Liver (tissue), 9 donors: ENCODE measurements around the gene TOMM7. TPM values are rescaled to one million over a fixed set of nuclear protein-coding genes. Genes with fewer than 3 reads are reported as not detected.

Experiments
- DNase-seq: peaks from one replicate; pipeline ENCODE4 v3.0.0-alpha.2; 2017; ENCODE audit warnings: low spot score
- H3K27ac ChIP-seq, 2 donors: one replicate each; pipeline ENCODE4 v1.7.0; 2013; ENCODE audit warnings: inconsistent platforms in 2 of 2, low read length in 2 of 2, control low read depth in 1 of 2, low read depth in 1 of 2, mild to moderate bottlenecking in 1 of 2
- H3K27me3 ChIP-seq, 4 donors: one replicate each; pipeline versions ENCODE4 v1.6.1 to v1.7.0; 2013; ENCODE audit warnings: low read length in 3 of 4, inconsistent platforms in 1 of 4, mild to moderate bottlenecking in 1 of 4, moderate library complexity in 1 of 4; ENCODE audit not compliant: control insufficient read depth in 4 of 4, insufficient read depth in 4 of 4
- H3K36me3 ChIP-seq, 4 donors: one replicate each; pipeline versions ENCODE4 v1.6.1 to v1.7.0; 2013; ENCODE audit warnings: low read length in 3 of 4, mild to moderate bottlenecking in 3 of 4, low read depth in 1 of 4, moderate library complexity in 1 of 4; ENCODE audit not compliant: control insufficient read depth in 4 of 4, insufficient read depth in 3 of 4
- H3K4me1 ChIP-seq, 4 donors: one replicate each; pipeline versions ENCODE4 v1.6.1 to v1.7.0; 2013; ENCODE audit warnings: low read length in 3 of 4, mild to moderate bottlenecking in 3 of 4, moderate library complexity in 1 of 4; ENCODE audit not compliant: control insufficient read depth in 4 of 4, insufficient read depth in 4 of 4
- H3K4me3 ChIP-seq, 3 donors: one replicate each; pipeline versions ENCODE4 v1.6.1 to v1.7.0; 2013; ENCODE audit warnings: low read length in 3 of 3, control low read depth in 1 of 3, low read depth in 1 of 3, mild to moderate bottlenecking in 1 of 3
- H3K9ac ChIP-seq, 2 donors: one replicate each; pipeline ENCODE4 v1.7.0; 2013; ENCODE audit warnings: low read length in 2 of 2, mild to moderate bottlenecking in 2 of 2, moderate library complexity in 2 of 2, control low read depth in 1 of 2, low read depth in 1 of 2
- H3K9me3 ChIP-seq, 4 donors: one replicate each; pipeline versions ENCODE4 v1.6.1 to v1.7.0; 2013; ENCODE audit warnings: low read length in 3 of 4; ENCODE audit not compliant: control insufficient read depth in 4 of 4
- ATF3 ChIP-seq: IDR thresholded peaks from 2 replicates; pipeline ENCODE4 v1.6.1; 2016; ENCODE audit warnings: antibody characterized with exemption
- EGR1 ChIP-seq, 2 donors: IDR thresholded peaks; 2 replicates each; pipeline ENCODE4 v1.6.1; 2016 to 2018; ENCODE audit warnings: antibody characterized with exemption in 2 of 2, low read depth in 2 of 2
- FOXA1 ChIP-seq: IDR thresholded peaks from 2 replicates; pipeline ENCODE4 v1.6.1; 2016; ENCODE audit warnings: antibody characterized with exemption
- FOXA2 ChIP-seq: IDR thresholded peaks from 2 replicates; pipeline ENCODE4 v1.6.1; 2016; ENCODE audit warnings: antibody characterized with exemption
- GABPA ChIP-seq, 2 donors: IDR thresholded peaks in 1 of 2; conservative IDR thresholded peaks in 1 of 2; 2 replicates each; pipeline ENCODE4 v1.6.1; 2016; ENCODE audit warnings: antibody characterized with exemption in 2 of 2, mild to moderate bottlenecking in 1 of 2, moderate library complexity in 1 of 2
- HNF4G ChIP-seq: IDR thresholded peaks from 2 replicates; pipeline ENCODE4 v1.6.1; 2016; ENCODE audit warnings: antibody characterized with exemption
- JUND ChIP-seq, 2 donors: IDR thresholded peaks; 2 replicates each; pipeline ENCODE4 v1.6.1; 2016; ENCODE audit warnings: antibody characterized with exemption in 2 of 2
- NR2F2 ChIP-seq: IDR thresholded peaks from 2 replicates; pipeline ENCODE4 v1.6.1; 2016; ENCODE audit warnings: antibody characterized with exemption
- RAD21 ChIP-seq, 2 donors: IDR thresholded peaks; 2 replicates each; pipeline ENCODE4 v1.6.1; 2016; ENCODE audit warnings: antibody characterized with exemption in 2 of 2, mild to moderate bottlenecking in 2 of 2
- RXRA ChIP-seq, 2 donors: IDR thresholded peaks; 2 replicates each; pipeline ENCODE4 v1.6.1; 2017 to 2018; ENCODE audit warnings: antibody characterized with exemption in 2 of 2, mild to moderate bottlenecking in 1 of 2
- WGBS: extraction: QIAGEN DNeasy Blood & Tissue Kit; methylation state at CpG from one replicate; pipeline ENCODE4 v1.1.7; 2013; 5-methylcytosine and 5-hydroxymethylcytosine counted together
- polyA plus RNA-seq, 2 donors: library from polyadenylated mRNA; stranded (reverse) in 1 of 2; unstranded in 1 of 2; fragments of 200-250 nt in 1 of 2; fragments of >200 nt in 1 of 2; fragmentation: Nextera tagmentation in 1 of 2; extraction: Ambion mirVana in 1 of 2; gene quantifications; one replicate each; pipeline versions ENCODE4 v1.2.1 to v1.2.3, GENCODE V29; 2013 to 2015
- total RNA-seq, 2 donors: library from RNA; depleted of rRNA; stranded (reverse); fragments of >200 nt; gene quantifications; one replicate each; pipeline ENCODE4 v1.2.3, GENCODE V29; 2014
- TF ChIP-seq, protein P1 (sequence below): IDR thresholded peaks from 2 replicates; pipeline ENCODE4 v1.6.1; 2016; ENCODE audit warnings: antibody characterized with exemption
- TF ChIP-seq, protein P2 (sequence below): IDR thresholded peaks from 2 replicates; pipeline ENCODE4 v1.6.1; 2016; ENCODE audit warnings: antibody characterized with exemption
- TF ChIP-seq, protein P3 (sequence below): IDR thresholded peaks from 2 replicates; pipeline ENCODE4 v1.6.1; 2016; ENCODE audit warnings: antibody characterized with exemption, mild to moderate bottlenecking
- donor health status: healthy.
- donor health status: healthy.
- donor health status: healthy.
- donor health status: healthy.
- donor health status: healthy.

TOMM7 gene
- total and polyA plus RNA-seq, 4 donors: 39.2 to 271 (median 137) TPM

DNA sequence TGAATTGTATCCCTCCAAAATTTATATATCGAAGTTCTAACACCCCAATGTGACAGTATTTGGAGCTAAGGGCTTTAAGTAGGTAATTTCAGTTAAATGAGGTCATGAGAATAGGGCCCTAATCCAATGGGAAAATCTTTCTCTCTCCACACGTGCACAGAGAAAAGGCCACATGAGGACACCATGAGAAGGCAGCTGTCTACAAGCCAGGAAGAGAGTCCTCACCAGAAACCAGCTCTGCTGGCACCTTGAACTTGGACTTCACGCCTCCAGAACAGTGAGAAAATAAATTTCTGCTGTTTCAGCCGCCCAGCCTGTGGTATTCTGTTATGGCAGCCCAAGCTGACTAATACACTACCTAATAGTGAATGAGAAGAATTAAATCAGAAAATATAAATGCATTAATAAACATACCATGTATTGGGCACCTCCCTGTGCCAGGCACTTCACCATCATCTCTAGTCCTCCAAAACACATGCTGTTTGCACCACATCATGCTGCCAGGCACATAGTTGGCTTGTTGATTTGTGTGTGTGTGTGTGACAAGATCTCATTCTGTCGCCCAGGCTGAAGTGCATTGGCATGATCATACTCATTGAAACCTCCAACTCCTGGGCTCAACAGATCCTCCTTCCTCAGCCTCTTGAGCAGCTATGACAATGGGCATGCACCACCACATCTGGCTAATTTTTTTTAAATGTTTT is 9.1 kb upstream of the TOMM7 start:
- Histone ChIP-seq H3K27ac (no peak overlapping the region), H3K9me3 (no peaks in the 10 kb centered on the region), H3K9ac (no peak overlapping the region), H3K4me1 (no peaks in the 10 kb centered on the region), H3K27me3 (no peaks in the 10 kb centered on the region), H3K36me3 (no peaks in the 10 kb centered on the region), H3K4me3 (no peak overlapping the region)
- TF ChIP-seq, protein P1, sequence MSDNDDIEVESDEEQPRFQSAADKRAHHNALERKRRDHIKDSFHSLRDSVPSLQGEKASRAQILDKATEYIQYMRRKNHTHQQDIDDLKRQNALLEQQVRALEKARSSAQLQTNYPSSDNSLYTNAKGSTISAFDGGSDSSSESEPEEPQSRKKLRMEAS: no peak
- TF ChIP-seq HNF4G: no peak
- TF ChIP-seq RAD21 (IDR thresholded peaks at IDR 0.05): no peak
- TF ChIP-seq EGR1 (IDR thresholded peaks at IDR 0.05; ENCODE audit: low read depth in 2 of 2): no peak
- no peak for TF ChIP-seq FOXA2
- TF ChIP-seq, protein P2, sequence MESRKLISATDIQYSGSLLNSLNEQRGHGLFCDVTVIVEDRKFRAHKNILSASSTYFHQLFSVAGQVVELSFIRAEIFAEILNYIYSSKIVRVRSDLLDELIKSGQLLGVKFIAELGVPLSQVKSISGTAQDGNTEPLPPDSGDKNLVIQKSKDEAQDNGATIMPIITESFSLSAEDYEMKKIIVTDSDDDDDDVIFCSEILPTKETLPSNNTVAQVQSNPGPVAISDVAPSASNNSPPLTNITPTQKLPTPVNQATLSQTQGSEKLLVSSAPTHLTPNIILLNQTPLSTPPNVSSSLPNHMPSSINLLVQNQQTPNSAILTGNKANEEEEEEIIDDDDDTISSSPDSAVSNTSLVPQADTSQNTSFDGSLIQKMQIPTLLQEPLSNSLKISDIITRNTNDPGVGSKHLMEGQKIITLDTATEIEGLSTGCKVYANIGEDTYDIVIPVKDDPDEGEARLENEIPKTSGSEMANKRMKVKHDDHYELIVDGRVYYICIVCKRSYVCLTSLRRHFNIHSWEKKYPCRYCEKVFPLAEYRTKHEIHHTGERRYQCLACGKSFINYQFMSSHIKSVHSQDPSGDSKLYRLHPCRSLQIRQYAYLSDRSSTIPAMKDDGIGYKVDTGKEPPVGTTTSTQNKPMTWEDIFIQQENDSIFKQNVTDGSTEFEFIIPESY: no peak
- TF ChIP-seq JUND (IDR thresholded peaks at IDR 0.05): no peak
- no peak for TF ChIP-seq GABPA (IDR thresholded peaks at IDR 0.05 in 1 of 2, conservative IDR thresholded peaks at IDR 0.05 in 1 of 2)
- no peak for TF ChIP-seq RXRA (IDR thresholded peaks at IDR 0.05)
- no peak for TF ChIP-seq NR2F2
- TF ChIP-seq ATF3: no peak
- TF ChIP-seq, protein P3, sequence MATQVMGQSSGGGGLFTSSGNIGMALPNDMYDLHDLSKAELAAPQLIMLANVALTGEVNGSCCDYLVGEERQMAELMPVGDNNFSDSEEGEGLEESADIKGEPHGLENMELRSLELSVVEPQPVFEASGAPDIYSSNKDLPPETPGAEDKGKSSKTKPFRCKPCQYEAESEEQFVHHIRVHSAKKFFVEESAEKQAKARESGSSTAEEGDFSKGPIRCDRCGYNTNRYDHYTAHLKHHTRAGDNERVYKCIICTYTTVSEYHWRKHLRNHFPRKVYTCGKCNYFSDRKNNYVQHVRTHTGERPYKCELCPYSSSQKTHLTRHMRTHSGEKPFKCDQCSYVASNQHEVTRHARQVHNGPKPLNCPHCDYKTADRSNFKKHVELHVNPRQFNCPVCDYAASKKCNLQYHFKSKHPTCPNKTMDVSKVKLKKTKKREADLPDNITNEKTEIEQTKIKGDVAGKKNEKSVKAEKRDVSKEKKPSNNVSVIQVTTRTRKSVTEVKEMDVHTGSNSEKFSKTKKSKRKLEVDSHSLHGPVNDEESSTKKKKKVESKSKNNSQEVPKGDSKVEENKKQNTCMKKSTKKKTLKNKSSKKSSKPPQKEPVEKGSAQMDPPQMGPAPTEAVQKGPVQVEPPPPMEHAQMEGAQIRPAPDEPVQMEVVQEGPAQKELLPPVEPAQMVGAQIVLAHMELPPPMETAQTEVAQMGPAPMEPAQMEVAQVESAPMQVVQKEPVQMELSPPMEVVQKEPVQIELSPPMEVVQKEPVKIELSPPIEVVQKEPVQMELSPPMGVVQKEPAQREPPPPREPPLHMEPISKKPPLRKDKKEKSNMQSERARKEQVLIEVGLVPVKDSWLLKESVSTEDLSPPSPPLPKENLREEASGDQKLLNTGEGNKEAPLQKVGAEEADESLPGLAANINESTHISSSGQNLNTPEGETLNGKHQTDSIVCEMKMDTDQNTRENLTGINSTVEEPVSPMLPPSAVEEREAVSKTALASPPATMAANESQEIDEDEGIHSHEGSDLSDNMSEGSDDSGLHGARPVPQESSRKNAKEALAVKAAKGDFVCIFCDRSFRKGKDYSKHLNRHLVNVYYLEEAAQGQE: no peak
- TF ChIP-seq FOXA1: no peak
- WGBS: 84% methylated on average over 5 of the region's 5 CpGs
- DNase-seq: no peak

DNA sequence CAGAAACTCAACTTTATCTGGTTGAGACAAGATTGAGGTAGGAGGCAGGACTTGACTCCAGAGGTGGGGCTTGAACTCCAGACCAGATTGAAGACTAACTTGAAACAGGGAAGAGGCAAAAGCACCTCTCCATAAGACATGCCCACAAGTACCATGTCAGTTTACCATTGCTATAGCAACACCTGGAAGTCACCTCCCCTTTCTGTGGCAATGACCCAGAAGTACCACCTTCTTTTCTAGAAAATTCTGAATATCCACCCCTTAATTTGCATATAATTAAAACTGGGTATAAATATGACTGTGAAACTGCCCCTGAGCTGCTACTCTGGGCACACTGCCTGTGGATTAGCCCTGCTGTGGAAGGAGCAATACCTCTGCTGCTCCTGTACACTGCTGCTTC is 4.9 kb upstream of the TOMM7 start:
- no peaks in the 10 kb centered on the region for H3K27me3 ChIP-seq
- no peak overlapping the region for H3K4me3 ChIP-seq
- H3K9ac ChIP-seq: no peak overlapping the region
- peaks cover 0 to 4% (median 2%) of the 10 kb centered on the region in 4 donors for H3K4me1 ChIP-seq
- DNase-seq: no peak
- no peaks in the 10 kb centered on the region for H3K9me3 ChIP-seq
- TF ChIP-seq HNF4G (no peak), EGR1 (IDR thresholded peaks at IDR 0.05; ENCODE audit: low read depth in 2 of 2) (no peak)
- H3K36me3 ChIP-seq: no peaks in the 10 kb centered on the region
- H3K27ac ChIP-seq: no peak overlapping the region
